Stimulated activated naive CD8-positive, alpha-beta T cell treated with anti-CD3 and anti-CD28 coated beads, Interleukin-15, Interleukin-2, amounts not matched to agents 100 ng/mL and 50 ng/mL, for 24 hours (primary cell): Measurements from ENCODE around the gene GOLIM4.
A peak's percentile ranks its signal among the peaks of the same experiment; 100 is the strongest.

Experiments
- H3K27ac Mint-ChIP-seq: one replicate; pipeline ENCODE4 v1.8.0; 2021; ENCODE audit warnings: mild to moderate bottlenecking, mixed read lengths
- H3K27me3 Mint-ChIP-seq: one replicate; pipeline ENCODE4 v1.8.0; 2021; ENCODE audit warnings: mixed read lengths
- H3K36me3 Mint-ChIP-seq: one replicate; pipeline ENCODE4 v1.8.0; 2021; ENCODE audit warnings: low read depth, mixed read lengths
- H3K4me1 Mint-ChIP-seq: one replicate; pipeline ENCODE4 v1.8.0; 2021; ENCODE audit warnings: low read depth, mixed read lengths
- H3K4me3 Mint-ChIP-seq: one replicate; pipeline ENCODE4 v1.8.0; 2021; ENCODE audit warnings: mild to moderate bottlenecking, mixed read lengths
- H3K9me3 Mint-ChIP-seq: one replicate; pipeline ENCODE4 v1.8.0; 2021; ENCODE audit warnings: mixed read lengths

Gene GOLIM4

DNA sequence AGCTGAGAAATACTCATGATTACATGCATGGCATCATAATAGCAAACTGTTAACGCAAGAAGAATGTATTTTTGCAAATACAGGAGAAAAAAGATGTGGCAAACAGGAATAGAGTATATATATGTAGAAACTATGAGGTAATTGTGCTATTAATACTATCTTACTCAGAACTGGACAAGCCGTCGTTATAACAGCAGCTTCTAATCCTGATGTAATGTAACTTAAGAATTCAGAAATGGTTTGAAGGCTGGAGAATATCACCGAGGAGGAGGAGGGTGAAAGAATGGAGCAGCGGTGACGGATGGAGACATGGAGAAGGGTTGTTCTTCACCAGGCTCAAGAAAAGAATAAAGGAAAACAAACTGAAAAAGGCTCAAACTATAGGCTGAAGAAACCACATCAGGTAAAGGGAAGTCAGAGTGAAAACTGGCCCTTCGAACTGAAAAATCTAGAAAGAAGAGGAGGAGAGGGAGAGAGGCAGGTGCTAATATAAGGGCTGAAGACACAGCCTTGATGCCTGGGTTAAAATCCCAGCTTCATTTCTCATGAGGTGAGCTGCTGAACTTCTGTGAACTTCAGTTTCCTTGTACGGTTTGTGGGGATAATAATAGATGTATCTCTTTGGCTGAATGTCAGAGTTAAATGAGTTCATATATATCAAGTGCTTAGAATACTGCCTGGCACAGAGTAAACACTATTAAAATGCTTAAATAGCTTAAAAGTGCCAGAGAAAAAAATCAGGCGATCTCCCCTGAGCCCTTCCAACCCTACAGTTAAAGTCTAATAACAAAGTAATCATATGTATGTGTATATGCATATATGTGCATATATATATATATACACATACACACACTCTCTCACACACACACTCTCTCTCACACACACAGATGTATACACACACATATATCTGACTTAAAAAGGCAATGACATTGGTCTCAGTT is 43.9 kb downstream of the GOLIM4 start:
- Mint-ChIP-seq H3K9me3 (peaks cover 6% of the 10 kb centered on the region), H3K36me3 (peaks cover 10% of the 10 kb centered on the region), H3K4me3 (no peak overlapping the region), H3K27ac (peak overlapping the region; percentile 36), H3K27me3 (peaks cover 3% of the 10 kb centered on the region), H3K4me1 (no peaks in the 10 kb centered on the region)

GRCh38 chr3:168051070-168051469 is 44.7 kb downstream of the GOLIM4 start:
- Mint-ChIP-seq H3K4me1 (no peaks in the 10 kb centered on the region), H3K36me3 (peaks cover 10% of the 10 kb centered on the region), H3K4me3 (no peak overlapping the region), H3K27me3 (peaks cover 3% of the 10 kb centered on the region), H3K27ac (no peak overlapping the region), H3K9me3 (peaks cover 6% of the 10 kb centered on the region)

DNA sequence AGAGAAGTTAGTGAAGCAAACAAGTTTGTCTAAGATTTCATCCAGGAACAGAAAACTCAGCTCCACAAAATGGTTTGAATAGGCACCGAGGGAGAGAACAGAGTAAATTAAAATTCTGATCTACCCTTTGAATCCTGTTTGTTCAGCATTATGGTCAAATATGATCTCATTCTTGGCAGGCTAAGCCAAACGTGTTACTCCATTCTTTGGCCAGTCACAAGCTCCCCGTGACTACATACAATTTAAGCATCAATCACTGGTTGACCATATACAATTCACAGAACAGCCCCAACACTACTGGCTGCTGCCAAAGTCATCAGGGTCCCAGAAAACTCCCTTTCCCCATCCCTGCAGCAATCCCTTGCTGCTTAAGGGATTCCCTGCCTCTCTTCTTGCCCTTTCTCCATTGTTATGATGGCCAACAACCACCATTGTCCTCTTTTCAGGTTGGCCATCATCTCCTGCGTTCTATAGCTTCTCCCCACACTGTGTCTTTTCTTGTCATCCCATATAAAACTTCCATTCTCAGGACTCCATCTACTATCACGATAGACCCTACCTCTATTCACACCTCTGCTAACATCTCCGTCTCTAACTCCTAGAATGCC is 46.3 kb downstream of the GOLIM4 start:
- Mint-ChIP-seq H3K9me3 (no peaks in the 10 kb centered on the region), H3K27me3 (peaks cover 3% of the 10 kb centered on the region), H3K36me3 (no peaks in the 10 kb centered on the region), H3K27ac (no peak overlapping the region), H3K4me1 (no peaks in the 10 kb centered on the region), H3K4me3 (no peak overlapping the region)

DNA sequence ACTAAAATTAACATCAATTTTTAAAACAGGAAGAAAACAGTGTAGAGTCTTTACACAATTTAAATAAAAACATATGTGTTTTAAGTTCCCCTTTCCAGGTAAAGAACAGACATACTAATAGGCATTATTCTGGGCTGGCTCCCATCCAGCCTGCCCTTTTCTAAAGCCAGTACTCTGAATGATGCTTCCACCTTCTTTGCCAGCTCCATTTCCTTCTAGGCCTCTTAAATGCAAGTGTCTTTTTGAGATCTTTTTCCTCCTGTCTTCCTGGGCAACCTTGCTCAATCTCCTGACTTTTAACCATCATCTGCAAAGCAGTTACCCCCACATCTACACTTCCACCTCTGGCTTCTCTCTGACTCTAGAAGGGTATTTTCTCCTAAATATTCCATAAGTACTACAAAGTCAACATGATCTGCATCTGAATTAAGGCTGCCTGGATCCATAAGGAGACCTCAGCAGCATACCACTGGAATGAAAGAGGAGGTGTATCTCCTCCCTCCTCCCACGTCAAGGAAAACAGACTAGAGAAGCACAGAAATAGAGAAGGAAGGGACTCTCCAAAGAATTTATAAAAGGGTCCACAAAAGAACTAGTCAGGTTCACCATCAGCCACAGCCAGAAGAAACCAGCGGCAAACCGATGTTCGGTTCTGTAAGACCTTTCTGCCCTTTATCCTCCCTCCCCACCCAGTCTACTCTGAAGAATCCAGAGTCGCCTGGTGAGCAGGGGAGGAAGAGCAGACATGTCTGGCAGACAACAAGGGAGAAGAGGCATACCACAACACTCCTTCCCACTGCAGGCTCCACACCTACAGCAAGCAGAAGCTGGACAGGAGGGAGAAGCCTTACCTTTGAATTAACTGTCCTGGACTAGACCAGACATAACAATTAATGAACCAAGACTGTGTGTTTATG is 47.1 kb downstream of the GOLIM4 start:
- Mint-ChIP-seq H3K36me3 (no peaks in the 10 kb centered on the region), H3K4me3 (no peak overlapping the region), H3K27me3 (peaks cover 3% of the 10 kb centered on the region), H3K4me1 (no peaks in the 10 kb centered on the region), H3K9me3 (no peaks in the 10 kb centered on the region), H3K27ac (no peak overlapping the region)

DNA sequence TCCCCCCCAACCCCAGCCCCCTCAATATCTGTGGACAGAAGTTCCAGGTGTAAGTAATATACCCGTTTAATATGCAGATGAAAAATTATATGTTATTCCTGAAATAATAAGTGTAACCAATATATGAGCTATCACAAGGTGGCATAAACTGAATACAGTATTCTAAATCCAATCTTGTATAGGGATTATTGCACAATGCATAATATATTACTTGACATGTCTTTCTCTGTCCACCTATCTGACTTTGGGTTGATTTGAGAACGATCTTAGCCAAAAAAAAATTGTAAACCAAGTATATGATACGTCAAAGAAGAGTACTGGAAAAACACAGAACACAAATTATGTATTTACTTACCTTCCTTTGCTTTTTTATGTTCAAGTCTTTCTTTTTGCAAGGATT is 47.8 kb downstream of the GOLIM4 start:
- Mint-ChIP-seq H3K27me3 (peaks cover 3% of the 10 kb centered on the region), H3K27ac (no peak overlapping the region), H3K36me3 (no peaks in the 10 kb centered on the region), H3K4me1 (no peaks in the 10 kb centered on the region), H3K9me3 (no peaks in the 10 kb centered on the region), H3K4me3 (no peak overlapping the region)

DNA sequence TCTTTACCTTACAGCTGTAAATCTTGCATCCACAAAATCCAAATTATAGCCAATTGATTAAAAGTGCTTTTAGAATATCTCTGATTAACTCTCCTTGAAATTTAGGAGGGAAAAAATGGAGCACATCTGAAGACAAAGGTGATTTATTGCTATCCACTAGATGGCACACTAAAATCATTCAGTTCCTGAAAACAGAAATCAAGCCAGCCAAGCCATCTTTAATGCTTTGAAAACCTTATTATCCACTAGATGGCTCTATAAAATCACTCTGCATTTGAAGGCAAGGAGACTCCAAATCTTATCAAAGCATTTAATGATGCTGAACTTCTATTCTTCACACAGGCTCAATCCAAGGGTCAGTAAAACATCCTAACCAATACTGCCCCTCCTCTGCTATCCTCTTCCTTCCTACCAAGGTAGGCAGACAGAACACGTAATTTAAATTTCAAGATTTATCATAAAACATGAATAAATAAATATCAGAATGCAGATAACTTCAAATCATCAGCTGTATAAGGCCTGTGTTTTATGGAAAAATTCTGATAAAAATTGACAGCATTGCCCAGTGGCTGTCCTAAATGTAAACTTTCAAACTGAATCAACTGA is 48.4 kb downstream of the GOLIM4 start:
- Mint-ChIP-seq H3K9me3 (no peaks in the 10 kb centered on the region), H3K4me1 (no peaks in the 10 kb centered on the region), H3K27me3 (peaks cover 3% of the 10 kb centered on the region), H3K27ac (no peak overlapping the region), H3K4me3 (no peak overlapping the region), H3K36me3 (no peaks in the 10 kb centered on the region)

DNA sequence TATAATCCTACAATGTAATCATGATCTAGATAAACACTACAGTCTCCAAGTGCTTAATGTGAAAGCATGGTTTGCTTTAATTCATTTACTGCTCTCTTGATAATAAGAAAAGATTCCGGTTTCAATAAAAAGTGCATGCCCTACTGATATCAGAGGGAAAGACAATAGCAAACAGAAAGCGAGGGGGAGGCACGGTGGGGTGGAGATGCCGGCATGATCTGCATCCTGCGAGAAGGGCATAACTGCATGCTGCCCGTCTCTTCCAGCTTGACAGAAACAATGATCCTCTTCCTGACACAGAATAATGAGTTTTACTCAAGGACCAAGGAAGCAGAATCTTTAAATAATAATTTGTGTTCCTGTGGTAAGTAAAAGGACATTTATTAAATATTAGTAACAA is 51.7 kb downstream of the GOLIM4 start:
- no peaks in the 10 kb centered on the region for H3K9me3 Mint-ChIP-seq
- H3K27ac Mint-ChIP-seq = no peak overlapping the region

DNA sequence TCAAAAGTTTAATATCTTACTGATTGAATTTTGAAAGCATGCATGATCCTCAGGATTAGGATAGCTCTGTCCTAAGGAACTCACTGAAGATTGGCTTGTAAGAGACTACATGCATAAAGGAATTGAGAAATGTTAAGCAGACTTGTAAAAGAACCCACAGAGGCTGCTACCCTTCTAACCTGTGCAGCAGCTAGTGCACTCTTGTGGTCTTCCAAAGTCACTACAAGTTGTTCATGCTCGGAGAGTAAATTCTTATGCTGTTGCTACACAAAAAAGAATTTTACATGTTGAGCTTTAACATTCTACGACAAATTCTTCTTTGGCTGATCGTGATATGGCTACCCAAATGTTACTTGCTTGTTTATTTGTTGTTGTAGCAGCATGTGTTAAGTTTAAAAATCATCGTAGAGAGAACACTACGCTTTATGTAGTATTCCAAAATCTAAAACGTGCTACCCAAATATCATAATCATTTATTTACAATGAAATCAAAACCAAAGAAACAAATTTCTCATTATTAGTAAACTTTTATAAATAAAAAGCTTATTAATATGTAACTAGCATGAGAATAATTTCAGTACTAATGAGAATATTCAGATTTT is 55.0 kb downstream of the GOLIM4 start:
- H3K9me3 Mint-ChIP-seq = no peaks in the 10 kb centered on the region
- no peak overlapping the region for H3K4me3 Mint-ChIP-seq
- H3K27me3 Mint-ChIP-seq = no peaks in the 10 kb centered on the region
- H3K27ac Mint-ChIP-seq = no peak overlapping the region
- H3K36me3 Mint-ChIP-seq = no peaks in the 10 kb centered on the region
- H3K4me1 Mint-ChIP-seq = no peaks in the 10 kb centered on the region

More for the DNA sequence above, 51.7 kb downstream of the GOLIM4 start:
- H3K27me3 Mint-ChIP-seq = no peaks in the 10 kb centered on the region
- H3K36me3 Mint-ChIP-seq = no peaks in the 10 kb centered on the region
- no peak overlapping the region for H3K4me3 Mint-ChIP-seq
- no peaks in the 10 kb centered on the region for H3K4me1 Mint-ChIP-seq

DNA sequence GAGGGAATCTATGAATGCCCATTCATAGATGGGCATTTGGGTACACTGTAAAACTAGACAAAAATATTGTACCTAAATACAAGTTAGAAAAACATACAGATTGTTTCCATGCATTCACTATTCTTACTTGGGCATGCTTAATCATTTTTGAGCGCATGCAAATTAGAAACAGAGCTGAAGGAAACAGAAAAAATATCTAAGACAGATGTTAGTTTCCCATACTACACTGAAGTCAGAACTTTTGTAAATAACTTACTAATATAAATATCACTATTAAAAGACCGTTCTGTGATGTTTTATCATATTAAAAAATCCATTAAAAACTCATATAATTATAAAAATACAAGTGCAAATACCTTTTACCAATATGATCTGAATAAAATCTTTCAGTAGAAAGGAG is 58.7 kb downstream of the GOLIM4 start:
- H3K4me3 Mint-ChIP-seq = no peak overlapping the region
- H3K4me1 Mint-ChIP-seq = no peaks in the 10 kb centered on the region
- no peaks in the 10 kb centered on the region for H3K9me3 Mint-ChIP-seq
- H3K27ac Mint-ChIP-seq = no peak overlapping the region
- H3K27me3 Mint-ChIP-seq = no peaks in the 10 kb centered on the region
- H3K36me3 Mint-ChIP-seq = peaks cover 10% of the 10 kb centered on the region

DNA sequence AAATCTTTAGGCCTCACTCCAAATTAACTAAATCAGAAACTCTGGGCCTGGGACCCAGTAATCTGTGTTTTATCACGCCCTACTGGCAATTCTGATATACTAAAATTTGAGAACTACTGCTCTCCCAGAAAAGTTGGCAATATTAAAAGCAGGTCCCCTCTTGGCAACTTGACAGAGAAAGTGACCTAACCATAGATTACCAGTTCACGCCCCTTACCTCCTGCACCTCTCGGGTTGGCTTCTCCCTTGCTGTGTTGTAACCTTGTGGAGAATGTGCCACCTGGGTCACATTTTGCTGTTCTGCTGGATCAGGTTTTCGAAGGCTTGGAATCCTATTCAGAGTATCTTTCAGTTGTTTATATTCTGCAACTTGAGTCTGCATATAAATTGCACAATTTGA is 59.1 kb downstream of the GOLIM4 start:
- no peaks in the 10 kb centered on the region for H3K4me1 Mint-ChIP-seq
- H3K36me3 Mint-ChIP-seq = peaks cover 10% of the 10 kb centered on the region
- H3K4me3 Mint-ChIP-seq = no peak overlapping the region
- no peaks in the 10 kb centered on the region for H3K27me3 Mint-ChIP-seq
- H3K27ac Mint-ChIP-seq = no peak overlapping the region
- H3K9me3 Mint-ChIP-seq = no peaks in the 10 kb centered on the region

DNA sequence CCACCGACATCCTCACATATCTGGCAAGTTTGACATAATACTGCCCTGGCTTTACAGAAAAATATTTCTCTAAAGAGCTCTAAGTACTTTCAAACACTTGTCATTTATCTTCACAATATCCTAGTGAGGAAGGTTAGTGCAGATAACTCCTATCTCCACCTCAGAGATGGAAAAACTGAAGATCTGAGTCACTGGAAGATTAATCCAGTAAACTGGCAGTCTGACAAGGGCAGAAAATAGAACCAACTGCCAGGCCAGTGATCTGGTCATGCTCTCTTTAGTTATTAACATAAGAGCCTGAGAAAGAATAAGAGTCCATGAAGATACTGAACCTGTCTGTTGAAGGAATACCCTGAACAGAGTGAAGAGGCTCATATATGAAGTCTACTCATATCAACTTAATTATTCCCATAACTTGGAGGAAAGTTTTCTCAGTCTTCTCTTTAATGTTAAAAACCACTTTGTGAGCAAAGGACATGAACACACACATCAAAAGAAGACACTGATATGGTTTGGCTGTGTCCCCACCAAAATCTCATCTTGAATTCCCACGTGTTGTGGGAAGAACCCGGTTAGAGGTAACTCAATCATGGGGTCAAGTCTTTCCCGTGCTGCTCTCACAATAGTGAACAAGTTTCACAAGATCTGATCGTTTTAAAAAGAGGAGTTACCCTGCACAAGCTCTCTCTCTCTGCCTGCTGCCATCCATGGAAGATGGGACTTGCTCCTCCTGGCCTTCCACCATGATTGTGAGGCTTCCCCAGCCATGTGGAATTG is 61.4 kb downstream of the GOLIM4 start:
- Mint-ChIP-seq H3K27ac (no peak overlapping the region), H3K4me3 (no peak overlapping the region), H3K9me3 (no peaks in the 10 kb centered on the region), H3K4me1 (no peaks in the 10 kb centered on the region), H3K36me3 (peaks cover 10% of the 10 kb centered on the region), H3K27me3 (no peaks in the 10 kb centered on the region)

DNA sequence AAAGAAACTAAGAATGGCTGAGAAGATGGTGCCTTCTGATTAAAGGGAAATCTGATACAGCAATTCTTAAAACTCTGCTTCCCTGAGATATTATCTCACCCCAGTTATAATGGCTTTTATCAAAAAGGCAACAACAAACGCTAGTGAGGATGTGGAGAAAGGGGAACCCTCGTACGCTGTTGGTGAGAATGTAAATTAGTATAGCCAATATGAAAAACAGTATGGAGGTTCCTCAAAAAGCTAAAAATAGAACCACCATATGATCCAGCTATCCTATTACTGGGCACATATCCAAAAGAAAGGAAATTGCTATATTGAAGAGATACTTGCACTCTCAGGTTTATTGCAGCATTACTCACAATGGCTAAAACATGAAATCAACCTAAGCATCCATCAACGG is 65.1 kb downstream of the GOLIM4 start:
- Mint-ChIP-seq H3K27ac (no peak overlapping the region), H3K27me3 (no peaks in the 10 kb centered on the region), H3K9me3 (no peaks in the 10 kb centered on the region), H3K36me3 (peaks cover 28% of the 10 kb centered on the region), H3K4me1 (peaks cover 9% of the 10 kb centered on the region), H3K4me3 (no peak overlapping the region)

DNA sequence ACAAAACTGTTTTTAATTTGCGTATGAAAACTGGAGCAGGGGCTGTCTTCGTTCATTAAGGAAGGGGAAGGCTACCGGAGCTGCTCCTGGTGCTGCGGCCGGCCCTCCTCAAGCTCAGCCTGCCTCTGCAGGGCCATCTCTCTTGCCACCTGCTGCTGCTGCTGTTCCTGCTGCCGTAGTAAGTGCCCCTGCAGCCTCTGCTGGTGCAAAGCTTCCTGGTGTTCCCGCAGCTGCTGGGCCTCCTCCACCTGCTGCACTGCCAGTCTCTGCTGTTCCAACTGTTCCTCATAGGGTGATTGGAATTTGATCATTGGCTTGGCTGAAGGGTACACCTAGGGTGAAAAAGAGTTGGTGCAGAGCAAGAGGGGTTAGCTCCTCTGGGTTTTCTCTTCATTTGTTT is 66.0 kb downstream of the GOLIM4 start:
- Mint-ChIP-seq H3K36me3 (peaks cover 27% of the 10 kb centered on the region), H3K27me3 (no peaks in the 10 kb centered on the region), H3K27ac (no peak overlapping the region)

GRCh38 chr3:168028086-168028485 is 67.6 kb downstream of the GOLIM4 start:
- H3K36me3 Mint-ChIP-seq = peaks cover 39% of the 10 kb centered on the region
- no peaks in the 10 kb centered on the region for H3K27me3 Mint-ChIP-seq
- no peaks in the 10 kb centered on the region for H3K9me3 Mint-ChIP-seq
- H3K27ac Mint-ChIP-seq = peak overlapping the region; percentile 26
- H3K4me1 Mint-ChIP-seq = peaks cover 34% of the 10 kb centered on the region
- H3K4me3 Mint-ChIP-seq = no peak overlapping the region

More for the DNA sequence above, 66.0 kb downstream of the GOLIM4 start:
- no peak overlapping the region for H3K4me3 Mint-ChIP-seq
- peaks cover 18% of the 10 kb centered on the region for H3K4me1 Mint-ChIP-seq
- no peaks in the 10 kb centered on the region for H3K9me3 Mint-ChIP-seq
